ENCODE measurements around the gene PARD3B. TPM values are rescaled to one million over a fixed set of nuclear protein-coding genes. Genes with fewer than 3 reads are reported as not detected.

The PARD3B gene
- total RNA-seq, 1 donor from 2014 or later, result not detected

GRCh38 chr2:205402011-205402410 is 856.7 kb downstream of the PARD3B start:
- ChIA-PET CTCF (no interaction called here), POLR2A (no interaction called here)
- H3K27ac Mint-ChIP-seq, result no peak overlapping the region
- H3K4me3 Mint-ChIP-seq, result no peak overlapping the region
- no peaks in the 10 kb centered on the region for H3K36me3 Mint-ChIP-seq (ENCODE audit: low read depth)
- ATAC-seq (ENCODE audit: low read depth), result no peak
- DNase-seq, result no peak
- intact Hi-C loops (cut with micrococcal nuclease), result no loop called here
- no peaks in the 10 kb centered on the region for H3K4me1 Mint-ChIP-seq
- H3K9me3 Mint-ChIP-seq, result peaks cover 2% of the 10 kb centered on the region
- no peak for TF ChIP-seq CTCF (IDR thresholded peaks at IDR 0.05)
- peaks cover 2% of the 10 kb centered on the region for H3K27me3 Mint-ChIP-seq

GRCh38 chr2:205403244-205403825 is 858.1 kb downstream of the PARD3B start:
- ATAC-seq (ENCODE audit: low read depth) (no peak), DNase-seq (no peak)
- TF ChIP-seq CTCF (IDR thresholded peaks at IDR 0.05), result no peak
- ChIA-PET CTCF (interaction anchor here (0.6 kb wide), 1 partner anchor 754 kb away, joined by 3 read pairs; no protein-coding TSS in a partner anchor), POLR2A (no interaction called here)
- Mint-ChIP-seq H3K27ac (no peak overlapping the region), H3K27me3 (peaks cover 2% of the 10 kb centered on the region), H3K4me1 (no peaks in the 10 kb centered on the region), H3K9me3 (peaks cover 2% of the 10 kb centered on the region), H3K36me3 (ENCODE audit: low read depth) (no peaks in the 10 kb centered on the region), H3K4me3 (no peak overlapping the region)
- intact Hi-C loops (cut with micrococcal nuclease), result no loop called here

GRCh38 chr2:205405194-205405593 is 859.9 kb downstream of the PARD3B start:
- H3K4me3 Mint-ChIP-seq, result no peak overlapping the region
- CTCF ChIA-PET, result no interaction called here
- POLR2A ChIA-PET, result no interaction called here
- no peak for TF ChIP-seq CTCF (IDR thresholded peaks at IDR 0.05)
- ATAC-seq (ENCODE audit: low read depth) (no peak), DNase-seq (no peak)
- no peak overlapping the region for H3K27ac Mint-ChIP-seq
- no peaks in the 10 kb centered on the region for H3K36me3 Mint-ChIP-seq (ENCODE audit: low read depth)
- peaks cover 2% of the 10 kb centered on the region for H3K9me3 Mint-ChIP-seq
- H3K4me1 Mint-ChIP-seq, result no peaks in the 10 kb centered on the region
- peaks cover 2% of the 10 kb centered on the region for H3K27me3 Mint-ChIP-seq
- intact Hi-C loops (cut with micrococcal nuclease), result no loop called here

GRCh38 chr2:205405752-205406151 is 860.5 kb downstream of the PARD3B start:
- ChIA-PET POLR2A (no interaction called here), CTCF (no interaction called here)
- H3K36me3 Mint-ChIP-seq (ENCODE audit: low read depth), result no peaks in the 10 kb centered on the region
- no peak overlapping the region for H3K27ac Mint-ChIP-seq
- intact Hi-C loops (cut with micrococcal nuclease), result no loop called here
- ATAC-seq (ENCODE audit: low read depth) (no peak), DNase-seq (no peak)
- no peaks in the 10 kb centered on the region for H3K4me1 Mint-ChIP-seq
- H3K27me3 Mint-ChIP-seq, result peaks cover 2% of the 10 kb centered on the region
- peaks cover 2% of the 10 kb centered on the region for H3K9me3 Mint-ChIP-seq
- H3K4me3 Mint-ChIP-seq, result no peak overlapping the region
- TF ChIP-seq CTCF (IDR thresholded peaks at IDR 0.05), result no peak

- Mint-ChIP-seq H3K27ac (no peak overlapping the region), H3K4me3 (no peak overlapping the region), H3K4me1 (no peaks in the 10 kb centered on the region), H3K9me3 (peaks cover 2% of the 10 kb centered on the region), H3K36me3 (ENCODE audit: low read depth) (no peaks in the 10 kb centered on the region), H3K27me3 (peaks cover 2% of the 10 kb centered on the region)
- no peak for TF ChIP-seq CTCF (IDR thresholded peaks at IDR 0.05)
- no peak for DNase-seq
- intact Hi-C loops (cut with micrococcal nuclease), result no loop called here
- ChIA-PET POLR2A (no interaction called here), CTCF (no interaction called here)
- no peak for ATAC-seq (ENCODE audit: low read depth)
Measured at GRCh38 chr2:205407984-205408383, 862.7 kb downstream of the PARD3B start.

Data from activated B cell treated with CpG ODN at 0.5 μM for 24 hours (primary cell).